ENCODE data around the gene ATRN. TPM values are rescaled to one million over a fixed set of nuclear protein-coding genes. Genes with fewer than 3 reads are reported as not detected.

Gene ATRN
- total and polyA plus RNA-seq, 4 donors = 8.4 to 104 (median 46.0) TPM

GRCh38 chr20:3640259-3640658 is 169.4 kb downstream of the ATRN start:
- no peak for DNase-seq (ENCODE audit: low spot score)
- H3K9ac ChIP-seq (ENCODE audit: low read depth in 1 of 2, low read length in 2 of 2) = no peak overlapping the region
- no peak overlapping the region for H3K27ac ChIP-seq (ENCODE audit: low read depth in 1 of 2, low read length in 2 of 2)
- H3K27me3 ChIP-seq (ENCODE audit: control insufficient read depth in 4 of 4, insufficient read depth in 4 of 4, low read length in 3 of 4) = no peaks in the 10 kb centered on the region
- H3K4me1 ChIP-seq (ENCODE audit: control insufficient read depth in 4 of 4, insufficient read depth in 4 of 4, low read length in 3 of 4) = no peaks in the 10 kb centered on the region
- H3K9me3 ChIP-seq (ENCODE audit: control insufficient read depth in 4 of 4, low read length in 3 of 4) = no peaks in the 10 kb centered on the region
- H3K36me3 ChIP-seq (ENCODE audit: control insufficient read depth in 4 of 4, insufficient read depth in 3 of 4, low read depth in 1 of 4, low read length in 3 of 4) = peaks cover 0 to 34% (median 26%) of the 10 kb centered on the region in 4 donors
- no peak for TF ChIP-seq SP1 (IDR thresholded peaks at IDR 0.05)
- TF ChIP-seq GABPA (IDR thresholded peaks at IDR 0.05 in 1 of 2, conservative IDR thresholded peaks at IDR 0.05 in 1 of 2) = no peak
- no peak for TF ChIP-seq RXRA (IDR thresholded peaks at IDR 0.05)
- no peak for TF ChIP-seq RAD21 (IDR thresholded peaks at IDR 0.05)
- no peak for TF ChIP-seq MAX (IDR thresholded peaks at IDR 0.05)
- no peak for TF ChIP-seq CTCF (IDR thresholded peaks at IDR 0.05; ENCODE audit: low read depth, low read length, missing input control)
- no peak for TF ChIP-seq YY1 (IDR thresholded peaks at IDR 0.05)
- TF ChIP-seq EGR1 (IDR thresholded peaks at IDR 0.05; ENCODE audit: low read depth in 2 of 2) = no peak
- no peak for TF ChIP-seq ZBTB33 (IDR thresholded peaks at IDR 0.05)
- TF ChIP-seq ATF3 (IDR thresholded peaks at IDR 0.05) = no peak
- TF ChIP-seq HNF4G (IDR thresholded peaks at IDR 0.05) = no peak
- no peak for TF ChIP-seq FOXA1 (IDR thresholded peaks at IDR 0.05)
- no peak for TF ChIP-seq HNF4A (conservative IDR thresholded peaks at IDR 0.05)
- no peak for TF ChIP-seq REST (IDR thresholded peaks at IDR 0.05)
- no peak for TF ChIP-seq TAF1 (conservative IDR thresholded peaks at IDR 0.05)
- TF ChIP-seq JUND (IDR thresholded peaks at IDR 0.05) = no peak
- TF ChIP-seq FOXA2 (IDR thresholded peaks at IDR 0.05) = no peak
- no peak for TF ChIP-seq NR2F2 (IDR thresholded peaks at IDR 0.05)
- H3K4me3 ChIP-seq (ENCODE audit: low read depth in 1 of 3, low read length in 3 of 3) = no peak overlapping the region
- 96% methylated on average over 3 of the region's 3 CpGs for WGBS

Data from liver (tissue), 9 donors.